ENCODE data around the gene ZNF630.
A peak's percentile ranks its signal among the peaks of the same experiment; 100 is the strongest.
"Not testable (repeated sequence)": the region's sequence is repeated elsewhere in the genome, so short reads cannot be mapped to it uniquely, and the experiment has no call there.

ZNF630 gene

GRCh38 chrX:48071064-48071985, at the start of gene ZNF630:
ZNF630 (minus strand) TSS chrX:48071640; CDS start chrX:48066886, 4,754 bp downstream.
- peak; percentile 31 for DNase-seq

- DNase-seq: no peak
These were observed 36.3 kb upstream of the ZNF630 start for GRCh38 chrX:48107717-48108116.

- DNase-seq: no peak
These were observed 31.5 kb upstream of the ZNF630 start for GRCh38 chrX:48102874-48103374.

GRCh38 chrX:48101443-48101842, 30.0 kb upstream of the ZNF630 start:
- no peak for DNase-seq

DNA sequence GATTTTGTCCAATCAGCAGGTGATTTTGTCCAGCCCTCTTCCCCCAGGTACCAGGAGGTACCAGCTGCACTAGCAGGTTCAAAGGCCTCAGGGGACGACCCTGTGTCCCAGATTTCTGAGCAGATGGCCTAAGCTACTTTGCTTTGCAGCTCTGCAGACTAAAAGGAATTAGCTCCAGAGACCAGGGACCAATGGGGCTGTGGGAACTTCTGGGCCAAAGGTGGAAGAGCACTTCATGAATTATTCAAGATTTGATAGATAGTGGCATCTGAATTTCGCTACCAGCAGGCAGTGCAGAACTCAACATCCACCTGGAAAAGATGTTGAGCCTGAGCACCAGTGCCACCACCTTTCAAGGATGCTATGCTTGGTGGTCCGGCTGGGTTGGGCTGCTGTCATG, 21.1 kb upstream of the ZNF630 start:
- not testable (repeated sequence) for DNase-seq

DNA sequence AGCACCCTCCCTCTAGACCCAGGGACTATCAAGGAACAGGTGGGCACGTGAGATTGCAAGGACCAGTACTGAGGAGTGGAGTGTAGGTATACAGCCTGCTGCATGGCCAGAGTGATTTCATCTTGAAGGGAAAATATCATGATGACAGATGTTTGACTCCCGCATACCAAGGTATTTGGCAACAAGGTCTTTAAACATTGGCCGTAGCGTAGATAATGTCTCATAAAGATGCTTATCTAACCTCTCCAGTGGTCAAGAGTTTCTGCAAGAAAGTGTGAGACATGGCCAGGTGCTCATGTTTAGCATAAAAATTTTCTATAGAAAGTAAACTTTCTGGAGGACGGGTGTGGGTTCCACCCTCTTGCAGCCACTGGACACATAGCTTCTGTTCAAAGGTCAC, 18.7 kb upstream of the ZNF630 start:
- no peak for DNase-seq

GRCh38 chrX:48086082-48086481, 14.6 kb upstream of the ZNF630 start:
- DNase-seq: no peak

GRCh38 chrX:48083706-48084105, 12.3 kb upstream of the ZNF630 start:
- no peak for DNase-seq

GRCh38 chrX:48083212-48083611, 11.8 kb upstream of the ZNF630 start:
- no peak for DNase-seq

- DNase-seq: no peak
These were observed 4.9 kb upstream of the ZNF630 start for GRCh38 chrX:48076343-48076742.

DNA sequence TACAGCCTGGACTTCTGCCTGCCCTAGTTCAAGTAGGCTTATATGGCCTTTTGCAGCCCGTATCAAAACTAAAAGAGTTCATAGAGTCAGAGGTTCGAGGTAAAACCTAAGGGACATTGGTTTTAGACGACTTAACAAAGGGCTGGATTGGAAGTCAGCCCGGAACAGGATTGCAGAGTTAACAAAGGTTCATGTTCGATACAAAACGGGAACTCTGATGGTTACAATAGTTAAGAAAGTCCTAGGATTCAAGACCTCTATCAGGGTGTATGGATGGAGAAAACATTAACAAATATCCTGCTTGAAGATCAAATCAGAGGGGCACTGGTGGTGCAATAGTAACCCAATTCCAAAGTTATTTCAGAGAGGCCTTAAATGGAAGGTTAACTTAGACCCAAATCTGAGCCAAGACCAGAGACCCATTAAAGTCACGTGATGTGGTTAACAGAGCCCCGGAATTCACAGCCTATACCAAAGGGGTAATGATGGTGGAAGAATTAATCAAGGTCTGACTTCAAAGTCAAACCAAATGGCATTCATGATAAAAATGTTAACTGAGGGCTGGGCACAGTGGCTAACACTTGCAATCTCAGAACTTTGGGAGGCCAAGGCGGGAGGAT, 656 bp upstream of the ZNF630 start:
- DNase-seq: no peak

DNA sequence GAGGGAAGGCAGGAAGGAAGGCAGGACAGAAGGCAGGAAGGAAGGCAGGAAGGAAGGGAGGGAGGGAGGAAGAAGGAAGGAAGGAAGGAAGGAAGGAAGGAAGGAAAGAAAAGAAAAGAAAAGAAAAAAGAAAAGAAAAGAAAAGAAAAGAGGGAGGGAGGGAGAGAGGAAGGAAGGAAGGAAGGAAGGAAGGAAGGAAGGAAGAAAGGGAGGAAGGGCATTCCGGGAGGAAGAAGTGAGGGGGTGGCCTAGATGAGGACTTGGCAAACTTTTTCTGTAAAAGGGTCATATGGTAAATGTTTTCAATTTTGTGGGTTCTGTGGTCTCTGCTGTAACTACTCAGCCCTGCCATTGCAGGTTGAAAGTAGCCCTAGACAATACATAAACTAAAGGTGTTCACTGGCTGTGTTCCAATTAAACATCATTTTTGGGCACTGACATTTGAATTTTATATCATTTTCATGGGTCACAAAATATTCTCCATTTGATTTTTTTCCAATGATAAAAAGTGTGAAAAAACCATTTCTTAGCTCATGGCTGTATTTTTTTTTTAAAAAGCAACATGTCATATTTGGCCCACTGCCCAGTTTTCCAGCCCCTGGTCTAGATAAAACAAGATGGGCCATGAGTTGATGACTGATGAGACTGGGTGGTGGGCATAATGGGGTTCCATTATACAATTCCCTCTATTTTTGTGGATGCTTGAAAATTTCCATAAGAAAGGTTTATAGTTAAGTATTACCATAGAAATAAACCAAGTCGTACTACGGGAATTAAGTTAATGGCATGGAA, 3.1 kb downstream of the ZNF630 start:
- DNase-seq: no peak

DNA sequence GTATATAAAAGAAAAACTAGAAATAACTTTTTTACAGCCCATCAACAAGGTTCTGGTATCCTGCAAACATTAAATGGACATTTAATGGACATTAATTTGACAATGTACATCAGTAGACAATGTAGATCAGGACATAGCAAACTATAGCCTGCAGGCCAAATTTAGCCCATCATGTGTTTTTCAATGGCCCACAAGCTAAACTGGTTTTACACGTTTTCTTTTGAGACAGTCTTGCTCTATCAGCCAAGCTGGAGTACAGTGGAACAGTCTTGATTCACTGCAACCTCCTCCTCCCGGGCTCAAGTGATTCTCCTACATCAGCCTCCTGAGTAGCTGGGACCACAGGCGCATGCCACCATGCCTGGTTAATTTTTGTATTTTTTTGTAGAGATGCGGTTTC, 7.2 kb downstream of the ZNF630 start:
- no peak for DNase-seq

DNA sequence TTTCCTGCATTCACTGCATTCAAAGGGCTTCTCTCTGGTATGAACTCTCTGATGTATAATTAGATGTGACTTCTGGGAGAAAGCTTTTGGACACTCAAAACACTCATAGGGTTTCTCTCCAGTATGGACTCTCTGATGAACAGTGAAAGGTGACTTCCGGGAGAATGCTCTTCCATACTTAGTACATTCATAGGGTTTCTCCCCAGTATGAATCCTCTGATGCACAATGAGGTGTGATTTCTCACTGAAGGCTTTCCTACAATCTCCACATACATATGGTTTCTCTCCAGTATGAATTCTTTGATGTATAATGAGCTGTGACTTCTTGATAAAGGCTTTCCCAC, 12.2 kb downstream of the ZNF630 start:
- no peak for DNase-seq

GRCh38 chrX:48058621-48059295, 12.7 kb downstream of the ZNF630 start:
- DNase-seq: no peak

DNA sequence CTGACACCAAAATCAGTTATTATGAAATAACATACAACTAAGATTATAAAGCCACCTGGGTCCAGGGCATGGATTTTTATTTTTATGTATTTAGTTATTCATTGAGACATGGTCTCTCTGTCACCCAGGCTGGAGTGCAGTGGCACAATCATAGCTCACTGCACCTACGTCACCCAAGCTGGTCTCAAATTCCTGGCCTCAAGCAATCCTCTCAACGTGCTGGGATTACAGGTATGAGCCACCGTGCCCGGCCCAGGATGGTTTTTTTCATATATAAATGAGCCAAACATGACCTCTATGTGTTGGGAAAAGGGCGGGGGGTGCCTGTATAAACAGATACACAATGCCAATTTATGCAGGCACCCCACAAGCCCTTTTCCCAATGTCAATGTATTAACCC, 24.6 kb downstream of the ZNF630 start:
- DNase-seq: no peak

GRCh38 chrX:48045410-48046311, 25.8 kb downstream of the ZNF630 start:
- DNase-seq: no peak

DNA sequence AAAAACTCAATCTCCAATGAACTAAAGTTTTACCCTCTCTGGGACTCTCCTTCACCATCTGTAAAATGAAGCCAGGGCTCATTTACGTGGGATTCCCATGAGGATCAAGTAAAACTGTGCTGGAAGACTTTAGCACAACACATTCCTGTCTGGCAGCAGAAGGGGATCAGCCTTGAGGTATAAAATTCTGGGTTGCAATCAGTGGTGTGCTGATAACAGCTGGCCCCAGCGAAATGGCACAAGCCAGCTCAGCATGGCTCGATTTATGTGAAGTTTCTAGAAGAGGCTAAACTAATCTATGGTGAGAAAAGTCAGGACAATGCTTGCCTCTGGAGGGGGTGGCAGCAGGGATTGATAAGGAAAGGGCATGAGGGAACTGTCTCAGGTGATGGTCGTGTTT, 28.4 kb downstream of the ZNF630 start:
- DNase-seq: no peak

DNA sequence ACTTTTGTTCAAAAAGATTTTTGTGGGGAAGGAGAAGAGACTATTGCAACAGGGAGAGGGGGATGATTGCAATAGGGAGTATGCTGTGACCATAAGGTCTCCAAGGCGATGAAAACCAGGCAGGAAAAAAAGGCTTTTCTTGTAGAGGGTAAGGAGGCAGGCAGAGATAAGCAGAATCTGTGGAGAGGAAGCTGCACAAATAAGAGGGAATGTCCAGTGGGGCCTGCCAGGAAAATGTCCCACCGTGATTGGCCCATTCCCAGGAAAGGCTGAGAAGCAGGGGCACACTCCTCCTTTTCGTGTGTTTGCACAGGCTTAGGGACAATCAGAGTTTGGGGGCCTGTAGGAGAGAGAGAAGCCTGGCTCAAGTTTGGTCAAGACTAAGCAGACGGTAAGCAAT, 35.5 kb downstream of the ZNF630 start:
- DNase-seq: no peak

DNA sequence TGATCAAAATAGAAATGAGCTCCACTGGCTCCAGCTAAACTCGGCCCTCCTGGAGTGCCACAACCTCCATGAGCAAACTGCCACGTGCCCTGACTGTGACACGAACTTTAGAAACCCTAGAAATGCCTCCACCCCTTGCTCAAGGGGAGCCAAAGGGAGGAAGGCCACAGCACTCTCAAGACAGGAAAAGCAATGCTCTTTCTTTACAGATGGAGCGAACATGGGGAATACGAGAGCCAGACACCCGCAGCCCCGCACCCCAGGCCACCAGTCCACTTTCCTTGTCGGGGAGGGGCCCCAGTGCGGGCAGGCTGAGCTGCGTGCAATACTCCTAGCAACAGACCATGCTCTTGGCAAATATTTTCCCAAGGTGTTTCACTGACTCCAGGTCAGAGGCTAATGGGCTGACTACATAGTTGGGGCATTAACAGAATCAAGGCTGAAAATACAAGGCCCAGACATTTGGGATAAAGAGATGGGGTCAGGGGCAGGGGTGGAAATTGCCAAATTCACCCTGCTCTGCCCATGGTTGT, 40.7 kb downstream of the ZNF630 start:
- not testable (repeated sequence) for DNase-seq

GRCh38 chrX:48030237-48030636, 41.2 kb downstream of the ZNF630 start:
- no peak for DNase-seq
